Transverse colon (tissue), 4 donors: Measurements from ENCODE around the gene OSBPL3.

Experiments used
- CTCF ChIP-seq, 5 experiments: fragments of 200-600 bp in 3 of 5; fragments of 450-650 bp in 2 of 5; sonication (generic) in 3 of 5; IDR thresholded peaks; 1 replicate in 2 of 5; 2 replicates in 3 of 5; pipeline ENCODE4 v1.5.1; 2016 to 2017; ENCODE audit warnings: antibody characterized with exemption in 5 of 5, inconsistent platforms in 3 of 5, mild to moderate bottlenecking in 2 of 5, moderate library complexity in 1 of 5
- POLR2A ChIP-seq: fragments of 450-650 bp; IDR thresholded peaks from one replicate; pipeline ENCODE4 v1.6.1; 2016; ENCODE audit warnings: antibody characterized with exemption, mild to moderate bottlenecking, moderate library complexity
- POLR2AphosphoS5 ChIP-seq, 3 donors: sonication (generic); formaldehyde crosslinking; IDR thresholded peaks; one replicate each; pipeline ENCODE4 v1.6.1; 2016; ENCODE audit warnings: antibody characterized with exemption in 3 of 3

GRCh38 chr7:24819916-24820689 is 159.9 kb downstream of the OSBPL3 start:
- peak in 1 of 3 donors; percentile 25 for TF ChIP-seq POLR2AphosphoS5 (IDR thresholded peaks at IDR 0.05)
- TF ChIP-seq CTCF (IDR thresholded peaks at IDR 0.05) = peak; percentile 78 to 88 (median 84)
- no peak for TF ChIP-seq POLR2A
